Keratinocyte (primary cell): Measurements from ENCODE around the gene PTPRZ1. TPM values are rescaled to one million over a fixed set of nuclear protein-coding genes. Genes with fewer than 3 reads are reported as not detected.

Source experiments
- DNase-seq: peaks from one replicate; pipeline ENCODE4 v3.0.0-alpha.2; 2011; ENCODE audit warnings: low read depth, missing footprints, low spot score
- FAIRE-seq: peaks from 2 replicates; lab custom pipeline; 2011; peaks lifted over from hg19 to GRCh38; lab: Jason Lieb, UNC
- H2AFZ ChIP-seq: 2 replicates; pipeline ENCODE4 v1.6.0; 2012; ENCODE audit warnings: low read length, control low read depth, inconsistent platforms; ENCODE audit not compliant: control insufficient read depth
- H3K27ac ChIP-seq: 2 replicates; pipeline ENCODE4 v1.5.1; 2011; ENCODE audit warnings: low read length; ENCODE audit not compliant: control insufficient read depth, insufficient read depth
- H3K27me3 ChIP-seq: 3 replicates; pipeline ENCODE4 v1.6.0; 2011; ENCODE audit warnings: low read length; ENCODE audit not compliant: control insufficient read depth, insufficient read depth; ENCODE audit errors: extremely low read depth
- H3K36me3 ChIP-seq, 2 experiments: 2 replicates in 1 of 2; 3 replicates in 1 of 2; pipeline ENCODE4 v1.5.1; 2011; ENCODE audit warnings: low read length in 2 of 2, mild to moderate bottlenecking in 1 of 2; ENCODE audit not compliant: control insufficient read depth in 2 of 2, insufficient read depth in 2 of 2; ENCODE audit errors: extremely low read depth in 1 of 2
- H3K4me1 ChIP-seq: 3 replicates; pipeline ENCODE4 v1.5.1; 2011; ENCODE audit warnings: low read length; ENCODE audit not compliant: control insufficient read depth, insufficient read depth; ENCODE audit errors: extremely low read depth
- H3K4me2 ChIP-seq: 3 replicates; pipeline ENCODE4 v1.6.0; 2011; ENCODE audit warnings: low read depth, low read length; ENCODE audit not compliant: control insufficient read depth, insufficient read depth; ENCODE audit errors: extremely low read depth
- H3K4me3 ChIP-seq, 3 experiments: fragments of 200-600 bp in 1 of 3; sonication (generic) in 1 of 3; 2 replicates in 2 of 3; 3 replicates in 1 of 3; pipeline ENCODE4 v1.5.1; 2011 to 2016; ENCODE audit warnings: low read length in 3 of 3, mild to moderate bottlenecking in 3 of 3, control low read depth in 2 of 3, inconsistent platforms in 1 of 3, low read depth in 1 of 3, mixed read lengths in 1 of 3, mixed run types in 1 of 3, moderate library complexity in 1 of 3; ENCODE audit not compliant: control insufficient read depth in 2 of 3, insufficient read depth in 2 of 3; ENCODE audit errors: extremely low read depth in 1 of 3
- H3K79me2 ChIP-seq: 2 replicates; pipeline ENCODE4 v1.6.0; 2012; ENCODE audit warnings: low read length; ENCODE audit not compliant: control insufficient read depth, insufficient read depth
- H3K9ac ChIP-seq: 3 replicates; pipeline ENCODE4 v1.6.0; 2011; ENCODE audit warnings: low read length; ENCODE audit not compliant: control insufficient read depth, insufficient read depth; ENCODE audit errors: extremely low read depth
- H3K9me1 ChIP-seq: 3 replicates; pipeline ENCODE4 v1.6.0; 2011; ENCODE audit warnings: low read length; ENCODE audit not compliant: control insufficient read depth, insufficient read depth; ENCODE audit errors: extremely low read depth
- H3K9me3 ChIP-seq: 2 replicates; pipeline ENCODE4 v1.5.1; 2012; ENCODE audit warnings: low read depth, low read length; ENCODE audit not compliant: control insufficient read depth
- H4K20me1 ChIP-seq: 3 replicates; pipeline ENCODE4 v1.6.0; 2011; ENCODE audit warnings: low read length; ENCODE audit not compliant: control insufficient read depth, insufficient read depth; ENCODE audit errors: extremely low read depth
- EZH2 ChIP-seq: IDR thresholded peaks from one replicate; pipeline ENCODE4 v1.6.1; 2012; ENCODE audit warnings: inconsistent platforms, mild to moderate bottlenecking, low read length, moderate library complexity
- dilution Hi-C: fragments of 300-500 bp; cut with MboI; formaldehyde crosslinking; loops from one replicate; pipeline ENCODE4 v1.7.0; 2020; ENCODE audit warnings: low sequenced_read_pairs; ENCODE audit not compliant: extremely low pct_ligation_motif_present
- polyA plus RNA-seq, 5 experiments: library from polyadenylated mRNA; depleted of rRNA in 3 of 5; stranded (reverse) in 3 of 5; stranded (forward) in 1 of 5; unstranded in 1 of 5; fragments of >200 nt; gene quantifications; 1 replicate in 1 of 5; 2 replicates in 3 of 5; 3 replicates in 1 of 5; pipeline versions ENCODE4 v1.2.1 to v1.2.3, GENCODE V29; 2011 to 2012; ENCODE audit warnings: missing spikeins in 2 of 5, low read depth in 1 of 5, low replicate concordance in 1 of 5
- TF ChIP-seq, protein P1 (sequence below), 3 experiments: IDR thresholded peaks in 1 of 3; conservative IDR thresholded peaks in 1 of 3; optimal IDR thresholded peaks in 1 of 3; 2 replicates in 2 of 3; 3 replicates in 1 of 3; pipeline versions ENCODE3 to v1.5.1; 2011; ENCODE audit warnings: low read length in 3 of 3, mild to moderate bottlenecking in 3 of 3, moderate library complexity in 2 of 3, control low read depth in 1 of 3, inconsistent platforms in 1 of 3; ENCODE audit not compliant: insufficient read depth in 2 of 3; ENCODE audit errors: extremely low read depth in 1 of 3

PTPRZ1 gene
- polyA plus RNA-seq, 1 donor (not counting 4 experiments of a cell fraction or from before 2014, with no cell fraction given), result 58.3 TPM

DNA sequence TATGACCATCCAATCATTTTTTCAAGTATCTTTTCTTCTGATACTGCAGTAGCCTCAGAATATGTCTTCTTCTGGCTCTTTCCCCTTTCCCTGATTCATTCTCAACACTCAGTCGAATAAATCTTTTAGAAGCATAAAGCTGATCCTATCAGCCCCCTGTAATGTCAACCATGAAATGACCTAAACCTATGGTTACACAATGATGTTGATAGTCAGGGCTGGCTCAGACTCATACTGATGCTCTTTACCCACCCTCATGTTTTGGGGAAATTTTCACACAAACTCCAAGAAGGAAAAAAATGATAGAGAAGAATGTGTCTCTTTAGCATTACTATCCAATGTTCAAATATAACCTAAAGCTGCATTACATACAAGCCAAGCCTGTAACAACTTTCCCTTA is 195.1 kb downstream of the PTPRZ1 start:
- Histone ChIP-seq H3K4me1 (no peaks in the 10 kb centered on the region), H3K79me2 (no peaks in the 10 kb centered on the region)

DNA sequence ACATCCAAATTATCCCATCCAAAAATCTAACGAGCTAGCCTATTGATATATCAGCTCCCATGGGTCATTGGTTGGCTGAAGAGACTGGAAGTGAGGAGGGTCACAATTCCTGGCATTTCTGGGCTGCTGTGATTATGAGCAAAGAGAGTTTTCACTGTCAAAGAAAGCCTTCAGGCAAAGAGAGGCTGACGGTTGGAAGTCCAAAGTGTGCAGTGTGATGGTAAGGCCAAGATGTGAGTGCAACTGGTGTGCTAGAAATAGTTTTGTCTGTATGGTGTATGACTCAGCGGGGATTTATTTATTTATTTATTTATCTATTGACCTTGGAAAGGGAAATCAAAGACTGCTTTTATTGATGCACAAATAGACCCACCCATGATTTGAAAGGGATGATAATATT is 196.0 kb downstream of the PTPRZ1 start:
- H3K4me2 ChIP-seq, result no peak overlapping the region
- H3K4me1 ChIP-seq, result no peaks in the 10 kb centered on the region
- no peaks in the 10 kb centered on the region for H3K36me3 ChIP-seq
- H3K9me3 ChIP-seq, result no peaks in the 10 kb centered on the region
- H3K27ac ChIP-seq, result no peak overlapping the region
- H2AFZ ChIP-seq, result no peak overlapping the region
- no peaks in the 10 kb centered on the region for H3K27me3 ChIP-seq
- H4K20me1 ChIP-seq, result no peaks in the 10 kb centered on the region
- no peak for DNase-seq
- H3K79me2 ChIP-seq, result no peaks in the 10 kb centered on the region
- H3K4me3 ChIP-seq, result no peak overlapping the region
- FAIRE-seq, result no peak
- H3K9me1 ChIP-seq, result no peaks in the 10 kb centered on the region
- dilution Hi-C loops, result no loop called here
- no peak overlapping the region for H3K9ac ChIP-seq
- TF ChIP-seq EZH2, result no peak
- TF ChIP-seq, protein P1, sequence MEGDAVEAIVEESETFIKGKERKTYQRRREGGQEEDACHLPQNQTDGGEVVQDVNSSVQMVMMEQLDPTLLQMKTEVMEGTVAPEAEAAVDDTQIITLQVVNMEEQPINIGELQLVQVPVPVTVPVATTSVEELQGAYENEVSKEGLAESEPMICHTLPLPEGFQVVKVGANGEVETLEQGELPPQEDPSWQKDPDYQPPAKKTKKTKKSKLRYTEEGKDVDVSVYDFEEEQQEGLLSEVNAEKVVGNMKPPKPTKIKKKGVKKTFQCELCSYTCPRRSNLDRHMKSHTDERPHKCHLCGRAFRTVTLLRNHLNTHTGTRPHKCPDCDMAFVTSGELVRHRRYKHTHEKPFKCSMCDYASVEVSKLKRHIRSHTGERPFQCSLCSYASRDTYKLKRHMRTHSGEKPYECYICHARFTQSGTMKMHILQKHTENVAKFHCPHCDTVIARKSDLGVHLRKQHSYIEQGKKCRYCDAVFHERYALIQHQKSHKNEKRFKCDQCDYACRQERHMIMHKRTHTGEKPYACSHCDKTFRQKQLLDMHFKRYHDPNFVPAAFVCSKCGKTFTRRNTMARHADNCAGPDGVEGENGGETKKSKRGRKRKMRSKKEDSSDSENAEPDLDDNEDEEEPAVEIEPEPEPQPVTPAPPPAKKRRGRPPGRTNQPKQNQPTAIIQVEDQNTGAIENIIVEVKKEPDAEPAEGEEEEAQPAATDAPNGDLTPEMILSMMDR (optimal IDR thresholded peaks at IDR 0.05 in 1 of 3, IDR thresholded peaks at IDR 0.05 in 1 of 3, conservative IDR thresholded peaks at IDR 0.05 in 1 of 3; ENCODE audit: extremely low read depth in 1 of 3, insufficient read depth in 2 of 3, low read length in 3 of 3), result no peak

More for the DNA sequence above, 195.1 kb downstream of the PTPRZ1 start:
- FAIRE-seq (no peak), DNase-seq (no peak)
- no peak for TF ChIP-seq EZH2
- TF ChIP-seq, protein P1 (optimal IDR thresholded peaks at IDR 0.05 in 1 of 3, IDR thresholded peaks at IDR 0.05 in 1 of 3, conservative IDR thresholded peaks at IDR 0.05 in 1 of 3; ENCODE audit: extremely low read depth in 1 of 3, insufficient read depth in 2 of 3, low read length in 3 of 3), result no peak
- Histone ChIP-seq H4K20me1 (no peaks in the 10 kb centered on the region), H3K36me3 (no peaks in the 10 kb centered on the region), H3K27me3 (no peaks in the 10 kb centered on the region), H3K4me3 (no peak overlapping the region), H3K4me2 (no peak overlapping the region), H3K9ac (no peak overlapping the region), H2AFZ (no peak overlapping the region), H3K27ac (no peak overlapping the region), H3K9me3 (no peaks in the 10 kb centered on the region), H3K9me1 (no peaks in the 10 kb centered on the region)
- dilution Hi-C loops, result no loop called here
